ENCODE measurements around the gene HMGCLL1. TPM values are rescaled to one million over a fixed set of nuclear protein-coding genes. Genes with fewer than 3 reads are reported as not detected.
A peak's percentile ranks its signal among the peaks of the same experiment; 100 is the strongest.

Gene HMGCLL1
- total RNA-seq, 1 donor from 2014 or later, result not detected

DNA sequence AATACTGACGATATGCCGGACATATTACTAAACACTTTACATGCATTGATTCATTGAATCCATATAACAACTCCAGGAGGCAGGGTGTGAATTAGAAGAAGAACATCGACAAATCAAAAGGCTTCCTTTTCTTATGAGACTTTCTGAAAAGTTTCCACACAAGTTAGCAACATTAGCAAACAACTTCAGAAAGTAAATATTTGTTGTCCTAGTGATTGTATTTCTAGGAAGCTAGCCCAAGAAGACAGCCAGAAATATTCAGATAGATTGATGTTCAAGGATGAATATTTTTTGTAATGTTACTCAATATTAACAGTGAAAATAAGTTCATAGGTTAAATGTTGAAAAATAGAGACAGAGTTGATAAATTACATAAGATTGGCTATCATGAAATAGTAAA, 131.1 kb downstream of the HMGCLL1 start:
- no peak for DNase-seq (ENCODE audit: low read depth)

DNA sequence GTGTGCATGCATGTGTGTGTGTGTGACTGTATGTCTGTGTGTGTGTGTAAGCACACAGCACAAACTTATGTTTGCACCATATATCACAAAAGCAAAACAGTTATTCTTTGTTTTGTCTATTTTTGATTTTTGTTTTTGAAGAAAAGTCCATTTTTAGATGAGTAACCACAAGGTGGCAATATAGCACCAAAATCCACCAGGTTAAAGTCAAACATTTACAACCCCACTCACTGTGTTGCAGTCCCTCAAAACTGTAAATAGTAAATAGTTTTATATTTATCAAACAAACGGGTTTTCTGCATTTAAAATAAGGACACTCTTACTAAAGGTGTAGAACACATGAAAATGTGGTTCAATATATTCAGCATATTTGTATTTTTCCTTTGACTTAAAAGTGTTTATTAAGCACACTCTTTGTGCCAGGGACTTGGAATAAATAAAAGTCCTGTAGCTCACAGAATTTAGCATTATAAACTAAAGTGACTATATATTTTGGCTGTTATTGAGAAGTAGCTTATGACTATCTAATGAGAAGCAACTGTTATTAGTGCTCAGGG, 133.3 kb downstream of the HMGCLL1 start:
- DNase-seq (ENCODE audit: low read depth), result peak; percentile 48

DNA sequence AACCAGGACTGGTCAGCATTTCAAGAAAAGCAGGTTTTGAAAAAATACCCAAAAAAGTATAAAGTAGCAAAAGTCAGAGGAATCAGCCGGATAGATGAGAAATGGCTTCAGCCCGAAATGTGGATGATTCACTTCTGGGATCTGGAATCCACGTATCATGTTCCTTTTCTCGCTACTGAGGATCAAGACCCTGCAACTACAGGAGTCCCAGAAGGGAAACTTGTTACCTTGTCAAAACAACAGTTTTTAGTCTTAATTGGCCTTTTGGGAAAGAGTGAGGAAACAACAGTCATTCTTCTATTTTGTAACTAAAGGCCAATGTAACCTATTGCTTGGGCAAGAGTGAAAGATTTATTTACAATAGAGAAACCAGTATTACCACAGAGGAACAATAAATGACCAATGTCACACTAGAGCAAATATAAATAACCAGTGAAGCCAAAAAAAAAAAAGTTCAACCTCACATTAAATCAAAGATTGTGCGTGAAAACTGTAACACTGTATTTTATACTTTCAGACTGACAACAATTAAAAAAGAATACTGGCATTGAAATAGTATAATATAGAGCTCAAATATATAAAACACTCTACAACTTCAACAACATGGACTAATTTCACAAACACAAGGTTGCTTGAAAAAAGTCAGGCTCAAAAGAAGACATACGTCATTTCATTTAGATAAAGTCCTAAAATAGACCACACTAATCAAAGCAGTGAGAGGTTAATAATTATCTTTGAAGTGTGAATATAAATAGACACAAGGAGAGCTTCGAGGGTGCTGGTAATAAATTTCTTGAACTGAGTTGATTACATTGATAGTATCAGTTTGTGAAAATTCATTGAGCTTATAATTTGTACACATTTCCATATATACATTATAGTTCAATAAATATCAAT, 135.5 kb downstream of the HMGCLL1 start:
- no peak for DNase-seq (ENCODE audit: low read depth)

DNA sequence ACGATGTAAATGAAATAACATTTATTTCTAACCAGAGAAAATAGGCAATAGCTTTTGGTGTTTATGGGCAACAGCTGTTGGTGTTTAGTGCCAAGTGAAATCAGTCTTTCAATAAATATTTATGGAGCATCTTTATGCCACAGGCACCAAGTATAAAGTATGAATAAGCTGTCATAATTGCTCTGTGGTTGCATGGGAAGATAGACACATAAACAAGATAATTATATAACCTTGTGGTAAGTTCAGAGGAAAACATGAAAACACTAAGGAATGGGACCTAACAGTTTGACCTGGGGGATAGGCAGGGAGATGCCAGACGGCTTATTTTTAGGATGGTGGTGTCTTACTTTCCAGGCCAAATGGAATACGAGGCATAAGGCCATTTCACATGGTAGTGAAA, 140.8 kb downstream of the HMGCLL1 start:
- no peak for DNase-seq (ENCODE audit: low read depth)

DNA sequence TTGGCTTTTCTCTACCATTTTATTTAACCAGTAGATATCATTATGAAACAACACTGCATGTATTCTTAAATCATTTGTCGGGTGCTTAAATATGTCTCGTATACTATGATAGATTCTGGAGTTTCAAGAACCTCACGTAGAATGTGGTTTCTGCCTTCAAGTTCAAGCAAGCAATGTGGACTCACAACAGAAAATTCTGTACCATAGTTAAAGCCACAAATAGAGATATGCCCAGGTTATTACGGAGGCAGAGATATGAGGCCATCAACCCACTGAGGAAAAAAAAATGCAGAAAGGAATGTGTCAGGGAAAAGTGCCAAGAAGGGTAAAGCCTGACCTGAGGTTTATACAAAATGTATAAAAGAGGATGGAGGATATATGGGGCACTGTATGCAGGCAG, 141.9 kb downstream of the HMGCLL1 start:
- no peak for DNase-seq (ENCODE audit: low read depth)

DNA sequence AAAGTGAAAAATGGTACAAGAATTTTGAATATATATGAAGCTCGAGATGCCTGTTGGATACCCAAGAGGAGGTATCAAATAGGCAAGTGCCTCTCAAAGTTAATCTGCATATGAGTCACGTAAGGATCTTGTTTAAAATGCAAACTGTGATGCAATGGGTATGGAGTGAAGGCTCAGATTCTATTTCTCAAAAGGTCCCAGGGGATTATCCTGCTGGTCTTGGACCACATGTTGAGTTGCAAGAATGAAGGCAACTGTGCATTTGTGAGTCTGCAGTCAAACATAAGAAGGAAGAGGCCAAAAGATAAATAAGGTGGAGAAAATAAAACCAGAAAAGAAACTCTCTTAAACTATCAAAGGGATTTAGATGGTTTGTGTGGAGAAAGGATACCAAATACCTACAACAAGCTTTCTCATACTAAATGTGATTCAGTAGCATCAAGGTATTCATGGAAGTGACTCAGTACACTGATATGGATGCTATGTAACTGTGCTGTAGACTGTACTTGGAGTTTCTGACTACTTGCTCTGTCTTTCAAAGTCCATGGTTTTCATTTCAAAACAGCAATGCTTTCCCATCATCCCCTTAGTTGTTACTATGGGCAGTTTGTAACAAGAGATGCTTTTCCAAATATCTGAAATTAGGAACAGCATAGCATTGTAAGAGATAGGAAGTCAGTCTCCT, 145.4 kb downstream of the HMGCLL1 start:
- DNase-seq (ENCODE audit: low read depth), result peak; percentile 17

DNA sequence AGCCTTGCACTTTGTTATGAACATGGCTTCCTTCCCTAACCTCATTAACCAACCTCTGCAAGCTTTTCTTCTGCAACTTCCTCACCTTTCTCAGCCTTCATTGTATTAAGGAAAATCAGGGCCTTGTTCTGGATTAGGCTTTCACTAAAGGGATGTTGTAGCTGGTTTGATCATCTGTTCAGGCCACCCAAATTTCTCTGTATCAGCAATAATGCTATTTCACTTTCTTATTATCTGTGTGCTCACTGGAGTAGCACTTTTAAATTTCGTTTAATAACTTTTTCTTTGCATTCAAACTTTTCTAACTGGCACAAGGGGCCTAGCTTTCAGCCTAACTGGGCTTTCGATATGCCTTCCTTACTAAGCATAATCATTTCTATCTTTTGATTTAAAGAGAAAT, 155.1 kb downstream of the HMGCLL1 start:
- DNase-seq (ENCODE audit: low read depth), result no peak

DNA sequence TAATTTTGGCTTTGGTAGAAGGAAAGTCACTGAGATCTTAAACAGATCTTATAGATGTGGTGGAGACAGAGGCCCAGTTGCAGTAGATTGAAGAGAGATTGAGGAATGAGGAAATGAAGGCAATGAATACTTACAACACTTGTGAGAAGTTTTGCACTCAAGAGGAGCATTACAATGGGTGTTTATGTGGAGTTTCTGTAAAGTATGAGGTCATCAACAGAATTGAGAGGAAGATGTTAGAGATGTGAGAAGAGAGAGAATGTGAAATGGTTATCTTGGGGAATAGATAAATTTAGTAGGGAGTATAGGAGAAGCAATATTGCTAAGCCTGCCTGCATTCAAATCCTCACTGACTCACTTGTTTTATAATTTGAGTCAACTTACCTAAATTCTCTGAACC, 168.3 kb downstream of the HMGCLL1 start:
- DNase-seq (ENCODE audit: low read depth), result no peak

DNA sequence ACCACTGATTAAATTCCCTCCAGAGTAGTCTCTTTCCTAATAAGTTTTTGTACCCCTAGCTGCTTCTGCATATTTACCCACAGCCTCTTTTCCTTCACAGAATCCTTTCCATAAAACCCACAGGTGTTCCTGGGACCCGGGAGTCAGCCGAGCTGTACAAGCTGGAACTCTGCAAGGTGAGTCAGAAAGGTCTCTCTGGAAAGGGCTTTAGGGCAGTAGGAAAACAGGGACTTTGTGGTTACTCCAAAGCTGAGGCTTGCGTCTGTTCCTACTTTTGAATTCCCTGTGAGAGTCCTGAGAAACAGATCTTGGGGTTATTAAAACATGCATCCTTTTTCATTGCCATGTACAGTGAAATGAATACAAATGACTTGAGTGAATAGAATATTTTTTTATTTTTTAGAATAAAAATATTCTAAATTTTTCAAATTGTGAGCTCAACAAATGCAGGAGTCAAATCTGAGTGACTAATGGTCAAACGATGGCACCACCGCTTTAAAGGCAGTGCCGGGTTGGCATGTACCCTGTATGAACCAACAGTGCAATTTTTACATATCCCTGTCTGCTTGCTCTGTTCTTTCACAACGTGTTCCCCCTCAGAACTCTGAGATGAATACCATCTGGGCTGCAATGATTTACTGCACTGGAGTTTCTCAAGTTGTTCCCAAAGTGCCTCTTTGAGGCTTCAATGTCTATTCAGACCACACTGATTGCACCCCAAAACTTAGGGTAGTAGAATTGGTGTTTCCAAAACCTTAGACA, 173.3 kb downstream of the HMGCLL1 start:
- DNase-seq (ENCODE audit: low read depth), result no peak

DNA sequence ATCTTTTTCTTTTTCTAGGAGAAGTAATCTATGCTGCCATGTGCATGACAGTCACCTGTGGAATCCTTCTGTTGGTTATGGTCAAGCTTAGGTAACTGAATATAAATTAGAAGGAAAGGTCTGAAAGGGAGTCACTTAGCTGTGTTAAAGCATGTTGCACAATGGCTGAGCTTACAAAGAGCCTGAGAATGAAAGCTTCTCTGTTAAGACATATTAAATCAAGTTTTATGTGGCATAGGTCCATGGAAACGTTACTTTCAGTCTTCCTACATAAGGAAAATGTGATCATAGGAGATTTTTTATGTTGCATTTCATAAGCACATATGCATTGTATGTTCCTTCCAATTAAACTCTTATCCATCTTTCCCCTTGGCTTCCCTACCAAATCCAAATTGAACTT, 179.6 kb downstream of the HMGCLL1 start:
- no peak for DNase-seq (ENCODE audit: low read depth)

DNA sequence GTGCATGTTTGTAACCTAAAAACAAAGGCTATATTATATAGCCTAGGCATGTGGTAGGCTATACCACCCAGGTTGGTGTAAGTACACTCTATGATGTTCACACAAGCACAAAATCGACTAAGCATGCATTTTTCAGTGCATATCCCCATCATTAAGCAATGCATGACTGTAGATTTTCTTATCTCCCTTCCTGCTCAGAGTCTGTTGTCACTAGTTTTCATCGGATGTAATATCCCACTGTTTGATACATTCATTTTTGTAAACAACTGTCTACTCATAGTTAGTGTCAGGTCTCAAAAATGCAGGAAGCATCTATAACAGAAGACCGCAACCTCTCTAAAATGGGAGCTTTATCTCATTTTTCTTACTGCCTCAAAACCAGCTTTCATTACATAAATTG, 181.0 kb downstream of the HMGCLL1 start:
- no peak for DNase-seq (ENCODE audit: low read depth)

DNA sequence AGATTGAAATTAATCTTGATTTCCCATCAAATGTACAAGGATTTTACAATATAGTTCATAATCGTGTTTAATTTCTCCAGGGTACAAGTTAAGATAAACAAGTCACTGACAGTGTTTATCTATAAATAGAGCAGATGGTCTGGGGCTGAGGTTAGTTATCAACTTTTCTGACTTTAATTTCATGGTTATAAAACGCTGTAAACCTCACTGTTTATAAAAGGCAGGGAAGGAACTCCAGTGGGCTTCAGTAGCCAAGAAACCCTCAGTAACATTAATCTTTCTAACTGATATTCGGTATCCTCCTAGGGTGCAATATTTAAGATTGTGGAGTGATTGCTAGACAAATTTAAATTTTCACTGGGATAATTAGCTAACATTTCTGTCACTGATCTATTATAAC, 183.1 kb downstream of the HMGCLL1 start:
- no peak for DNase-seq (ENCODE audit: low read depth)

DNA sequence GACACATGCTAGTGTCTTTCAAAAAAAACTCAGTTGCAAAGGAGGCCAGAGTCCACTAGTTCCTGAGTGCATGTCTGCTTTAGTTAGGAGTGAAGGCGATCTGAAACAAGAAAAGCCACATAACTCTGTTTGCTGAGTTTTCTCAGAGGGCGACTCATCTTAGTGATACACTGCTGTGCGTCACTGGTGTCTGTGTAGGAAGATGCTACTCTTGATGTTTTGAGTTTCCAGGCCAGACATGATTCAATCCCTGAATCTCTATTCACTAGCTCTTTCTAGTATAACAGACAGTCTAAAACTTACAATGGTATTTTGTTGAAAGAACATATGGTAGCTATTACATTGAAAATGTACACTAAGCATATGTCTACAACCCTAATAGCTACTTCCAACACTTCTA, 190.8 kb downstream of the HMGCLL1 start:
- no peak for DNase-seq (ENCODE audit: low read depth)
